LNCaP clone FGC (cell line): ENCODE results near the gene SUGP2.
A peak's percentile ranks its signal among the peaks of the same experiment; 100 is the strongest.

Experiments
- DNase-seq: peaks from one replicate; pipeline ENCODE4 v3.0.0-alpha.2; 2011; ENCODE audit warnings: low read depth
- H3K4me3 ChIP-seq: 2 replicates; pipeline ENCODE4 v1.5.1; 2011; ENCODE audit warnings: mild to moderate bottlenecking, low read depth, low read length, control low read depth
- TF ChIP-seq, protein P1 (sequence below): IDR thresholded peaks from 2 replicates; pipeline ENCODE4 v1.5.1; 2012; ENCODE audit warnings: mild to moderate bottlenecking; ENCODE audit not compliant: control insufficient read depth, insufficient read depth; ENCODE audit errors: extremely low read depth

SUGP2 gene

DNA sequence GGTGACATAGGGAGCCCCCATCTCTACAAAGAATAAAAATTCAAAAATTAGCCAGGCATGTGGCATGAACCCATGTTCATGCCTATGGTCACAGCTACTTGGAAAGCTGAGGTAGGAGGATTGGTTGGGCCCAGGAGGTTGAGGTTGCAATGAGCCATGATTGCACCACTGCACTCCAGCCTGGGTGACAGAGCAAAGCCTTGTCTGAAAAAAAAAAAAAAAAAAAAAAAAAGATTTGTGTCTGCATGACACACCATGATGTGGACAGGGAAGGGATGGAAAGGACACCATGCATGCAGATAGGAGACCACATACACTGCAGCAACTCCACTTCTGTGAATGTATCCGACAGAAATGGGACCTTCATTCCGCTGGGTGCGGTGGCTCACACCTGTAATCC is 58.3 kb downstream of the SUGP2 start:
- TF ChIP-seq, protein P1, sequence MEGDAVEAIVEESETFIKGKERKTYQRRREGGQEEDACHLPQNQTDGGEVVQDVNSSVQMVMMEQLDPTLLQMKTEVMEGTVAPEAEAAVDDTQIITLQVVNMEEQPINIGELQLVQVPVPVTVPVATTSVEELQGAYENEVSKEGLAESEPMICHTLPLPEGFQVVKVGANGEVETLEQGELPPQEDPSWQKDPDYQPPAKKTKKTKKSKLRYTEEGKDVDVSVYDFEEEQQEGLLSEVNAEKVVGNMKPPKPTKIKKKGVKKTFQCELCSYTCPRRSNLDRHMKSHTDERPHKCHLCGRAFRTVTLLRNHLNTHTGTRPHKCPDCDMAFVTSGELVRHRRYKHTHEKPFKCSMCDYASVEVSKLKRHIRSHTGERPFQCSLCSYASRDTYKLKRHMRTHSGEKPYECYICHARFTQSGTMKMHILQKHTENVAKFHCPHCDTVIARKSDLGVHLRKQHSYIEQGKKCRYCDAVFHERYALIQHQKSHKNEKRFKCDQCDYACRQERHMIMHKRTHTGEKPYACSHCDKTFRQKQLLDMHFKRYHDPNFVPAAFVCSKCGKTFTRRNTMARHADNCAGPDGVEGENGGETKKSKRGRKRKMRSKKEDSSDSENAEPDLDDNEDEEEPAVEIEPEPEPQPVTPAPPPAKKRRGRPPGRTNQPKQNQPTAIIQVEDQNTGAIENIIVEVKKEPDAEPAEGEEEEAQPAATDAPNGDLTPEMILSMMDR = no peak
- DNase-seq = no peak
- no peak overlapping the region for H3K4me3 ChIP-seq

DNA sequence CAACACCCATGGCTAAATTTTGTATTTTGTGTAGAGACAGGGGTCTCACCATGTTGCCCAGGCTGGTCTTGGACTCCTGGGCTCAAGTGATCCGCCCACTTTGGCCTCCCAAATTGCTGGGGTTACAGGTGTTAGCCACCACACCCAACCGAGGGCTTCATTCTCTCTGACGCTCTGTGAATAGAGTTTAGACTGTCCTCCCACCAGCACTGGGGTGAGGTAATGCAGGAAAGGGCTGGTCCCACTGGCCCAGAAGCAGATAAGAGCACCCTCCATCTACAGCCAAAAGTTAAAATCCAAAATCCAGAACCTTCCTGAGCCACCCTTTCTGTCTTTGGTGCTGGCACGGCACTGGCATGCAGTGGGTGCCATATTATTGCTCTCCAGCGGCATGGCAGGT is 60.5 kb downstream of the SUGP2 start:
- no peak for DNase-seq
- H3K4me3 ChIP-seq = no peak overlapping the region
- TF ChIP-seq, protein P1 = no peak

DNA sequence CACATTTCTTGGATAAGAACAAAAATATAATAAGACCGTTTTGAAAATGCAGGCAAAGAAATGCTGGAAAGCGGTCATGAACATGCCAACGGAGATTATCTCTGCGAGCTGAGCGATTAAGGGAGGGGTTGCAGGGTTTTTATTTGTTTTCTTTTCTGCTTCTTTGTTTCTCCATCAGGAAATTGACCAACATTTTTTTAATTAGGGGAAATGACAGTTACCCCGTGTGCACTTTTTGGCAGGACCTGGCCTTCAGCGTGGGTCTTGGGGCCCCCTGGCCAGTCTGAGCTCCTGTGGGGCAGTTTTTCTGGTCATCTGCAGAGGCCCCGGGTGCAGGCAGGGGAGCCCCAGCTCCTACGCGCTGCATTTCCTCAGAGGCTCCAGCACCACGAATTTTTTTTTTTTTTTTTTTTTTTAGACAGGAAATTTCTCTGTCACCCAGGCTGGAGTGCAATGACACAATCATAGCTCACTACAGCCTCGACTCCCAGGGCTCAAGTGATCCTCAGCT is 61.0 kb downstream of the SUGP2 start:
- H3K4me3 ChIP-seq = no peak overlapping the region
- TF ChIP-seq, protein P1 = no peak
- no peak for DNase-seq

DNA sequence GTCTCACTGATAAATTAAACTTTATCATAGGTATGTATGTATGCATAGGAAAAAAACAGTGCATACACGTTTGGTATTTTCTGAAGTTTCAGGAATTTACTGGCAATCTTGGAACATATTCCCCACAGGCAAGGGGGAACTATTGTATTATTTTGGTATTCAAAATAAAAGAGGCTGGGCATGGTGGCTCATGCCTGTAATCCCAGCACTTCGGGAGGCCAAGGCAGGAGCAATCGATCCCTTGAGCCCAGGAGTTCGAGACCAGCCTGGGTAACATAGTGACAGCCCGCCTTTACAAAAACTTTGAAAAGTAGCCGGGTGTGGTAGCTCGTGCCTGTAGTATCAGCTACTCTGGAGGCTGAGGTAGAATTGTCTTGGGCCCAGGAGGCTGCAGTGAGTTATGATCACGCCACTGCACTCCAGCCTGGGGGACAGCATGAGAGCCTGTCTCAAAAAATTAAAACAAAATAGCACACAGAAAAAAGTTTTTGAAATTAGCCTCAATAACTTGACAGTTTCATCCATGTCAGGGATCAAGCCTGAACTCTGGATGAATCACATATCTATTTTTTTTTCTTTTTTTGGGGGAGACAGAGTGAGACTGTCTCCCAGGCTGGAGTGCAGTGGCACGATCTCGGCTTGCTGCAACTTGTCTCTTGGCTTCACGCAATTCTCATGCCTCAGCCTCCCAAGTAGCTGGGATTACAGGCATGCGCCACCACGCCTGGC is 63.2 kb downstream of the SUGP2 start:
- no peak overlapping the region for H3K4me3 ChIP-seq
- DNase-seq = no peak
- TF ChIP-seq, protein P1 = no peak

DNA sequence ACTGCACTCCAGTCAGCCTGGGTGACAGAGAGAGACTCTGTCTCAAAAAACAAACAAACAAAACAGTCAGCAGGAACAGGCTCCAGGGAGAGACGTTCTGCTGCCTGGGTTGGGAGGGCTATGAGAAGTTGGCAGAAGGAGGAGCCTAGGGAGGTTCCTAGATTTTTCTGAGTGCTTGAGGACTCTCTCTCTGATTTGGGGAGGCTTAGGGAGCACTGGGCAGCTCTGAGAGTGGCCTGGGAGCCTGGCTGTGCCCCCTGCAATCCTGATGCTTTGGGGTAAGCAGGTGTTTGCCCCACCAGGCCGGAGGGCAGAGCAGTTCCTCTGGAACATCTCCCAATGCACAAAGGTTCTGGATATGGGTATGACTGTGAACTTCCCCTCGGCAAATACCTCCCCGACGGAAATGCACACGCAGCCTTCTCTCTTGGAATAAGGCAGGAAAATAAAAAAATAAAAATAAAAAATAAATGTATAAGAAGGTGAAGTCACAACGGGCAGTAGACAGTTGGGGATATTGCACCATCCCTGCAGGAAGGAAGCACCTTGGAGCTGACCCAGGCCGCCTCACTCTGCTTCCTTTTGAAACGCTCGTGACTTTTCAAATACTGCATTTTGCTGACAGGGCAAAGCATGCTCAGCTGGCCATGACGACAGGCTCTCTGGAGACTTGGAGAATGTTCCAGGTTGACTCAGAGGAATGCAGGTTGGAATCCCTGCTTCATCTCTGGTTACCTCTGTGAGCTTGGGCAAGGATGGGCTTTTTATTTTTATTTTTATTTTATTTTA is 65.8 kb downstream of the SUGP2 start:
- DNase-seq = peak; percentile 65
- H3K4me3 ChIP-seq = no peak overlapping the region
- TF ChIP-seq, protein P1 = no peak

DNA sequence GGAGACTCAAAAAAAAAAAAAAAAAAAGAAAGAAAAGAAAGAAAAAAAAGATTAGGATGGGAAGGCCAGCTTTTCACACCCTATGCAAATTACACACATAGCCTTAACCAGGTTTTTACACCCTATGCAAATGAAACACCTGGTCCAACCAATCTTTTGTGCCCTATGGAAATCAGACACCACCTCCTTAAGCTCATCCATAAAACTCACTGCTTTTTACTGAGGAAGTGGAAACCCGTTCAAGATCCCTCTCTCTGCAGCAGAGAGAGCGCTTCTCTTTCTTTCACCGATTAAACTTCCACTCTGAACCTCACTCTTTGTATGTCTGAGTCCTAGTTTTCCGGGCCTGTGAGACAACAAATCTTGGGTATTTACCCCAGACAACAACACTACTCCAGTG is 67.0 kb downstream of the SUGP2 start:
- DNase-seq = no peak
- H3K4me3 ChIP-seq = no peak overlapping the region
- TF ChIP-seq, protein P1 = no peak
